Measurements from ENCODE around the gene KLHDC8A.

KLHDC8A gene

GRCh38 chr1:205287767-205288559 is 68.8 kb downstream of the KLHDC8A start:
- TF ChIP-seq GATA2 (IDR thresholded peaks at IDR 0.05; ENCODE audit: low read depth, low read length) (peak; percentile 67), GATA3 (IDR thresholded peaks at IDR 0.05; ENCODE audit: low read depth, low read length) (no peak)

GRCh38 chr1:205287076-205287475 is 69.6 kb downstream of the KLHDC8A start:
- no peak for TF ChIP-seq GATA2 (IDR thresholded peaks at IDR 0.05; ENCODE audit: low read depth, low read length)
- TF ChIP-seq GATA3 (IDR thresholded peaks at IDR 0.05; ENCODE audit: low read depth, low read length) = no peak

GRCh38 chr1:205286335-205286950 is 70.3 kb downstream of the KLHDC8A start:
- TF ChIP-seq GATA2 (IDR thresholded peaks at IDR 0.05; ENCODE audit: low read depth, low read length) (no peak), GATA3 (IDR thresholded peaks at IDR 0.05; ENCODE audit: low read depth, low read length) (no peak)
